Measurements from ENCODE around the gene RHOBTB1.

The RHOBTB1 gene

DNA sequence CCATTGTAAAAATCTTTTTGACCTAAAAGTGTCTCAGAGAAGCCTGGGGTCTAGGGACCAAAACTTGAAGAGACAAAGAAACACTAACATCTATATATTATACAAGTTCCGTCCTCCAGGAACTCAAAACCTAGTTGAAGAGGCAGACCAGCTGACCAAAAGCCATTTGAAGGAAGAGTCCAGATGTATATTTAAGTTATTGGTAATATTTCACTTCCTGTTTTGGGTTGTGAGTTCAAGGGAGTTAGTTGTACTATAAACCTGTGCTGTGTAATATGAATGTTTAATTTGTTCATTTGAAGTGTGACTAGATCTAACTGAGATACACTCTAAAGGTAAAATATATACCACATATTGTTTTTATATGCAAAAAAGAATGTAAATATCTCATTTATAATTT lies 120.7 kb downstream of the RHOBTB1 start:
- no peak overlapping the region for H3K9ac ChIP-seq (ENCODE audit: low read depth, low read length)
- H3K27me3 ChIP-seq (ENCODE audit: control insufficient read depth, insufficient read depth, low read length): no peaks in the 10 kb centered on the region
- no peak overlapping the region for H3K27ac ChIP-seq (ENCODE audit: low read depth, low read length)
- H3K4me3 ChIP-seq (ENCODE audit: low read depth, low read length): no peak overlapping the region
- 0 out of 2 replicates have a peak, but pooled peaks cover 3% of the 10 kb centered on the region for H3K4me1 ChIP-seq (ENCODE audit: control insufficient read depth, insufficient read depth, low read length)
- no peaks in the 10 kb centered on the region for H3K9me3 ChIP-seq (ENCODE audit: control insufficient read depth, insufficient read depth, low read length)
- no peaks in the 10 kb centered on the region for H3K36me3 ChIP-seq (ENCODE audit: control insufficient read depth, insufficient read depth, low read length)

DNA sequence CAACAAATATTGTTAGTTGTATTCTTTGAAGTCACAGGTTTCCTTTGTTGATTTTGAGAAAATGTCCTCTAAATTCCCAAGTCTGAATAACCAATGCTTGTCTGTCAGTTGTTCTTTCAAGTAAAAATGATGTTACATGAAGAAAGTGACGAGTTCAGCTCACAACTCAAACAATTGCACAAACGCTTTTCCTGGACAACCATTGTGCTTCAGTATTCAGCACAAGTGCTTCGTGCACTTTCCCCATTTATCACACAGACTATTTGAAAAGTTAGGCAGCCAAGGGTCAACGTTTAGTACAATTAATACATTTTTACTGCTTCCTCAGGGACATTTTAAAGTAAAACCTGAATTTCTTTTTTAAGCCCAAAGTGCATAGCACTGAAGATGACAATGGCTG lies 121.2 kb downstream of the RHOBTB1 start:
- no peaks in the 10 kb centered on the region for H3K27me3 ChIP-seq (ENCODE audit: control insufficient read depth, insufficient read depth, low read length)
- H3K36me3 ChIP-seq (ENCODE audit: control insufficient read depth, insufficient read depth, low read length): no peaks in the 10 kb centered on the region
- 0 out of 2 replicates have a peak, but pooled peaks cover under 1% of the 10 kb centered on the region for H3K4me1 ChIP-seq (ENCODE audit: control insufficient read depth, insufficient read depth, low read length)
- H3K4me3 ChIP-seq (ENCODE audit: low read depth, low read length): no peak overlapping the region
- H3K27ac ChIP-seq (ENCODE audit: low read depth, low read length): no peak overlapping the region
- H3K9me3 ChIP-seq (ENCODE audit: control insufficient read depth, insufficient read depth, low read length): no peaks in the 10 kb centered on the region
- no peak overlapping the region for H3K9ac ChIP-seq (ENCODE audit: low read depth, low read length)

DNA sequence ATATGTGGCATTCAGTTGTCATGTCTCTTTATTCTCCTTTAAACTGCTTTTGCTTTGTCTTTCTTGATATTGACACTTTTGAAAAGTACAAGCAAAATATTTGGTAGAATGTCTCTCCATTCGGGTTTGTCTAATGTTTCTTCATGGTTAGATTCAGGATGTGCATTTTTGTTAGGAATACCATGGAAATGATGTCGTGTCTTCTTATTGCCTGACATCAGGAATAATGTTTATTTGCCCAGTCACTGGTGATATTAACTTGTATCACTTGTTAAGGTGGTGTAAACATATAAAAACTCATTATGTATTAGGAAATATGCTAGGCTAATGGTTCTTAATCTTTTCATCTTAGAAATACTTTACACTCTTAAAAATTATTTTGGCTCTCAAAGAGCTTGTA lies 122.3 kb downstream of the RHOBTB1 start:
- Histone ChIP-seq H3K4me1 (ENCODE audit: control insufficient read depth, insufficient read depth, low read length) (no peaks in the 10 kb centered on the region), H3K9me3 (ENCODE audit: control insufficient read depth, insufficient read depth, low read length) (no peaks in the 10 kb centered on the region), H3K4me3 (ENCODE audit: low read depth, low read length) (no peak overlapping the region), H3K9ac (ENCODE audit: low read depth, low read length) (no peak overlapping the region), H3K36me3 (ENCODE audit: control insufficient read depth, insufficient read depth, low read length) (no peaks in the 10 kb centered on the region), H3K27me3 (ENCODE audit: control insufficient read depth, insufficient read depth, low read length) (no peaks in the 10 kb centered on the region), H3K27ac (ENCODE audit: low read depth, low read length) (no peak overlapping the region)

DNA sequence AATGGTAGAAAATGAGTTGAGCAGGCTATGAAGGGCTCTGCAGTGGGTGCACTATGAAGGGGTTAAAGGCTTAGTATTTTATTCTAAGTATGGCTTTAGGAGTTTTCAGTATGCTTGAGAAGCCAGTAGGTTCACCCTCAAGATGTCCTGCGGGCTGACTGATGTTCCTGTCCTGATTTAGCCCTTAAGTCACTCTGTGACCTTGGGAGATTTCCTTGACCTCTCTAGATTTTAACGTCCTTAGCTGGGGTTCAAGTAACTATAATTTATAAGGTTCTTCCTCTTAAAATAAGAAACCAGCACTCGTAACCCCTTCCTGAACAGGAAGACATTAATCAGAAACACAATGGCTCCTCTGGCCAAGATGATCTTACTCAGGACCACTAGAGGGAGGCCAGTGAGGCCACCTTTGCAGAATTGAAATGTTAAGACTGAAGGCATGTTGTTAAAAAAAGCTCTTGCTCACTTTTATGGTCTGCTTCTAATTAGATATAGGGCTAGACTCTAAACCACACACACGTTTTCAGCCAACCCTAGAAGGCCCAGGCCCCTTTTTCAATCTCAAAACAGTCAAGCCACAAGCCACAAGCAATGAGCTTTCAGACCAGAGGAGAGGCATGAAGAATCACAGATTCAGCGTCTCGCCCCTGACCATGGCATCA lies 123.8 kb downstream of the RHOBTB1 start:
- H3K27ac ChIP-seq (ENCODE audit: low read depth, low read length): no peak overlapping the region
- H3K36me3 ChIP-seq (ENCODE audit: control insufficient read depth, insufficient read depth, low read length): no peaks in the 10 kb centered on the region
- H3K9me3 ChIP-seq (ENCODE audit: control insufficient read depth, insufficient read depth, low read length): no peaks in the 10 kb centered on the region
- no peak overlapping the region for H3K4me3 ChIP-seq (ENCODE audit: low read depth, low read length)
- H3K4me1 ChIP-seq (ENCODE audit: control insufficient read depth, insufficient read depth, low read length): no peaks in the 10 kb centered on the region
- no peak overlapping the region for H3K9ac ChIP-seq (ENCODE audit: low read depth, low read length)
- no peaks in the 10 kb centered on the region for H3K27me3 ChIP-seq (ENCODE audit: control insufficient read depth, insufficient read depth, low read length)
